H1 (cell line): Measurements from ENCODE around the gene HDAC9. TPM values are rescaled to one million over a fixed set of nuclear protein-coding genes. Genes with fewer than 3 reads are reported as not detected.

ENCODE experiments used
- CTCF ChIA-PET: fragments of 300-600 bp; sonication (Branson Sonifier 250); formaldehyde crosslinking; loops from one replicate; lab custom pipeline; 2021; ENCODE audit not compliant: partially characterized antibody; lab: Charles Lee
- POLR2A ChIA-PET: fragments of 300-600 bp; sonication (Branson Sonifier 250); formaldehyde crosslinking; loops from one replicate; lab custom pipeline; 2021; ENCODE audit warnings: inconsistent platforms; ENCODE audit not compliant: partially characterized antibody; lab: Charles Lee
- DNase-seq, 2 experiments: peaks; one replicate each; pipeline versions ENCODE4 v3.0.0 to v3.0.0-alpha.2; 2010 to 2022; ENCODE audit warnings: low spot score in 2 of 2, low read depth in 1 of 2, mixed read lengths in 1 of 2
- FAIRE-seq: peaks from 2 replicates; lab custom pipeline; 2011; peaks lifted over from hg19 to GRCh38; lab: Jason Lieb, UNC
- H2AFZ ChIP-seq: 2 replicates; pipeline ENCODE4 v1.8.1; 2012; ENCODE audit warnings: low read length, inconsistent platforms
- H2AK5ac ChIP-seq: 2 replicates; pipeline ENCODE4 v1.6.1; 2013; ENCODE audit warnings: low read depth, low read length
- H2BK120ac ChIP-seq: replicated peaks from 2 replicates; pipeline ENCODE3; 2013; ENCODE audit warnings: low read depth, low read length, inconsistent platforms
- H2BK12ac ChIP-seq: 2 replicates; pipeline ENCODE4 v1.6.1; 2013; ENCODE audit warnings: low read depth, low read length
- H2BK15ac ChIP-seq: 2 replicates; pipeline ENCODE4 v1.6.1; 2013; ENCODE audit warnings: low read length
- H2BK20ac ChIP-seq: 2 replicates; pipeline ENCODE4 v1.6.1; 2013; ENCODE audit warnings: low read length
- H2BK5ac ChIP-seq: 2 replicates; pipeline ENCODE4 v1.6.1; 2013; ENCODE audit warnings: low read depth, low read length
- H3K14ac ChIP-seq: 2 replicates; pipeline ENCODE4 v1.6.1; 2013; ENCODE audit warnings: inconsistent platforms; ENCODE audit not compliant: insufficient read length
- H3K18ac ChIP-seq: 2 replicates; pipeline ENCODE4 v1.6.1; 2013; ENCODE audit warnings: low read length; ENCODE audit errors: extremely low read depth
- H3K23ac ChIP-seq: 2 replicates; pipeline ENCODE4 v1.6.1; 2013; ENCODE audit warnings: inconsistent platforms; ENCODE audit not compliant: insufficient read length
- H3K23me2 ChIP-seq: 2 replicates; pipeline ENCODE4 v1.6.1; 2013; ENCODE audit warnings: low read depth, low read length
- H3K27ac ChIP-seq: 2 replicates; pipeline ENCODE4 v1.6.1; 2011; ENCODE audit warnings: low read depth, low read length, inconsistent platforms
- H3K27me3 ChIP-seq, 4 experiments: replicated peaks in 1 of 4; 1 replicate in 1 of 4; 2 replicates in 3 of 4; pipeline versions ENCODE4 v1.6.1 to v1.8.1; 2011 to 2013; ENCODE audit warnings: low read length in 3 of 4, mild to moderate bottlenecking in 3 of 4, inconsistent platforms in 2 of 4, mixed read lengths in 2 of 4, moderate library complexity in 1 of 4; ENCODE audit not compliant: control insufficient read depth in 3 of 4, insufficient read depth in 3 of 4; ENCODE audit errors: extremely low read depth in 1 of 4
- H3K36me3 ChIP-seq, 4 experiments: 2 replicates each; pipeline versions ENCODE4 v1.6.1 to v1.8.1; 2011 to 2013; ENCODE audit warnings: mild to moderate bottlenecking in 4 of 4, low read length in 3 of 4, moderate library complexity in 2 of 4, control low read depth in 1 of 4, inconsistent platforms in 1 of 4; ENCODE audit not compliant: insufficient read depth in 4 of 4, control insufficient read depth in 2 of 4
- H3K4ac ChIP-seq: replicated peaks from 2 replicates; pipeline ENCODE3; 2013; ENCODE audit warnings: low read length, low read depth, mixed read lengths, inconsistent platforms; ENCODE audit not compliant: insufficient read length
- H3K4me1 ChIP-seq, 4 experiments: replicated peaks in 1 of 4; 1 replicate in 1 of 4; 2 replicates in 3 of 4; pipeline versions ENCODE4 v1.6.1 to v1.8.1; 2011 to 2013; ENCODE audit warnings: low read length in 3 of 4, inconsistent platforms in 2 of 4, mixed read lengths in 1 of 4; ENCODE audit not compliant: insufficient read depth in 4 of 4, control insufficient read depth in 3 of 4
- H3K4me2 ChIP-seq, 2 experiments: 2 replicates each; pipeline versions ENCODE4 v1.6.1 to v1.8.1; 2011 to 2013; ENCODE audit warnings: low read depth in 2 of 2, low read length in 2 of 2, control low read depth in 1 of 2, inconsistent platforms in 1 of 2, mild to moderate bottlenecking in 1 of 2; ENCODE audit not compliant: insufficient read depth in 1 of 2
- H3K4me3 ChIP-seq, 4 experiments: fragments of 200-600, 300-600 bp in 1 of 4; sonication (generic), shearing (Covaris generic), sonication (Bioruptor Twin) in 1 of 4; 2 replicates each; pipeline versions ENCODE4 v1.5.1 to v1.8.1; 2011 to 2016; ENCODE audit warnings: low read length in 4 of 4, low read depth in 3 of 4, control low read depth in 2 of 4, inconsistent platforms in 2 of 4, mild to moderate bottlenecking in 2 of 4, mixed read lengths in 1 of 4, moderate library complexity in 1 of 4; ENCODE audit not compliant: insufficient read depth in 2 of 4; ENCODE audit errors: extremely low read depth in 1 of 4
- H3K56ac ChIP-seq: replicated peaks from 2 replicates; pipeline ENCODE3; 2013; ENCODE audit warnings: low read depth, mild to moderate bottlenecking, mixed read lengths, low read length, inconsistent platforms; ENCODE audit not compliant: insufficient read length
- H3K79me1 ChIP-seq: 2 replicates; pipeline ENCODE4 v1.6.1; 2013; ENCODE audit warnings: low read depth, low read length, control low read depth
- H3K79me2 ChIP-seq, 2 experiments: 2 replicates each; pipeline versions ENCODE4 v1.6.1 to v1.8.1; 2012 to 2013; ENCODE audit warnings: low read length in 2 of 2, mild to moderate bottlenecking in 2 of 2, inconsistent platforms in 1 of 2; ENCODE audit not compliant: insufficient read depth in 2 of 2, control insufficient read depth in 1 of 2
- H3K9ac ChIP-seq, 4 experiments: replicated peaks in 1 of 4; 1 replicate in 1 of 4; 2 replicates in 3 of 4; pipeline versions ENCODE4 v1.6.1 to v1.8.1; 2011 to 2013; ENCODE audit warnings: low read depth in 3 of 4, low read length in 3 of 4, control low read depth in 2 of 4, mild to moderate bottlenecking in 2 of 4, moderate library complexity in 2 of 4, inconsistent platforms in 1 of 4; ENCODE audit errors: extremely low read depth in 1 of 4
- H3K9me3 ChIP-seq, 2 experiments: 2 replicates each; pipeline versions ENCODE4 v1.6.1 to v1.8.1; 2012 to 2013; ENCODE audit warnings: mild to moderate bottlenecking in 2 of 2, moderate library complexity in 2 of 2, control low read depth in 1 of 2, inconsistent platforms in 1 of 2, low read depth in 1 of 2, low read length in 1 of 2, mixed read lengths in 1 of 2; ENCODE audit not compliant: insufficient read depth in 2 of 2
- H4K20me1 ChIP-seq, 2 experiments: replicated peaks in 1 of 2; 2 replicates each; pipeline versions ENCODE3 to v1.8.1; 2011 to 2013; ENCODE audit warnings: inconsistent platforms in 2 of 2, low read length in 2 of 2, mild to moderate bottlenecking in 1 of 2; ENCODE audit not compliant: insufficient read depth in 2 of 2, control insufficient read depth in 1 of 2
- H4K5ac ChIP-seq: 2 replicates; pipeline ENCODE4 v1.6.1; 2013; ENCODE audit warnings: low read length, low read depth, mixed read lengths, inconsistent platforms; ENCODE audit not compliant: insufficient read length
- H4K8ac ChIP-seq: 2 replicates; pipeline ENCODE4 v1.8.0; 2013; ENCODE audit warnings: mild to moderate bottlenecking, moderate library complexity, low read length, inconsistent platforms; ENCODE audit not compliant: insufficient read depth; ENCODE audit errors: extremely low read depth
- H4K91ac ChIP-seq: replicated peaks from 2 replicates; pipeline ENCODE3; 2013; ENCODE audit warnings: low read length, mixed read lengths, inconsistent platforms; ENCODE audit not compliant: insufficient read length
- CEBPB ChIP-seq: IDR thresholded peaks from 2 replicates; pipeline ENCODE4 v1.6.1; 2012; ENCODE audit warnings: low read depth, low read length
- SAP30 ChIP-seq: fragments of 300-600 bp; sonication (generic); IDR thresholded peaks from 2 replicates; pipeline ENCODE4 v1.7.1; 2012; ENCODE audit warnings: low read length, moderate library complexity, mild to moderate bottlenecking, inconsistent platforms; ENCODE audit not compliant: insufficient read depth, insufficient replicate concordance
- SIX5 ChIP-seq: IDR thresholded peaks from 2 replicates; pipeline ENCODE4 v1.6.1; 2011; ENCODE audit warnings: mild to moderate bottlenecking, low read depth, low read length
- TCF12 ChIP-seq: IDR thresholded peaks from 2 replicates; pipeline ENCODE4 v1.6.1; 2011; ENCODE audit warnings: low read depth, mild to moderate bottlenecking, low read length
- USF2 ChIP-seq: IDR thresholded peaks from 2 replicates; pipeline ENCODE4 v1.6.1; 2011; ENCODE audit warnings: low read length, improper control_type of control experiment
- WGBS, 2 experiments: shearing (Covaris generic) in 1 of 2; methylation state at CpG; one replicate each; pipeline versions ENCODE4 v1.1.6 to v1.1.7; 2013 to 2015; ENCODE audit warnings: low lambda C conversion rate in 2 of 2, mixed read lengths in 2 of 2, inconsistent platforms in 1 of 2, low coverage in 1 of 2, missing lambda C conversion rate in 1 of 2; ENCODE audit not compliant: insufficient replicate concordance in 2 of 2, insufficient coverage in 1 of 2, insufficient read length in 1 of 2; ENCODE audit errors: extremely low coverage in 1 of 2, missing lambda C conversion rate in 1 of 2; 5-methylcytosine and 5-hydroxymethylcytosine counted together
- polyA plus RNA-seq, 7 experiments: library from polyadenylated mRNA; depleted of rRNA in 3 of 7; stranded (reverse) in 5 of 7; unstranded in 2 of 7; fragments of >200 nt in 5 of 7; fragments of 200-250 nt in 2 of 7; gene quantifications; 1 replicate in 5 of 7; 2 replicates in 1 of 7; 4 replicates in 1 of 7; pipeline versions ENCODE4 v1.2.1 to v1.2.3, GENCODE V29; 2011 to 2013; ENCODE audit warnings: missing spikeins in 2 of 7, mixed read lengths in 2 of 7
- total RNA-seq: library from RNA; stranded (reverse); fragmentation: NEBNext Ultra II Directional; extraction: Animal tissue kit (Norgen Biotek cat#: 25700); gene quantifications from 2 replicates; pipeline ENCODE4 v1.2.1, GENCODE V29; 2021

HDAC9 gene
- total and polyA plus RNA-seq, 2 of the 8 experiments (the other 6 are each of a cell fraction or from before 2014, with no cell fraction given): 9.5 to 13.1 TPM

- H4K8ac ChIP-seq: no peak overlapping the region
- no peaks in the 10 kb centered on the region for H3K23me2 ChIP-seq
- 87% methylated on average over 3 of the region's 3 CpGs; no CpG with 5 or more reads in 1 of the 2 experiments for WGBS, 2 experiments
- H3K4me1 ChIP-seq: no peaks in the 10 kb centered on the region; a peak in 1 of 7 replicates
- no peak overlapping the region for H2BK20ac ChIP-seq
- H3K9ac ChIP-seq: no peak overlapping the region
- POLR2A ChIA-PET: no interaction called here
- no peak overlapping the region for H3K4me2 ChIP-seq
- CTCF ChIA-PET: no interaction called here
- FAIRE-seq (no peak), DNase-seq (no peak)
- no peaks in the 10 kb centered on the region for H3K9me3 ChIP-seq
- no peak overlapping the region for H2BK15ac ChIP-seq
- no peak overlapping the region for H3K4me3 ChIP-seq
- H3K23ac ChIP-seq: no peak overlapping the region
- H4K20me1 ChIP-seq: no peaks in the 10 kb centered on the region
- H3K27me3 ChIP-seq: no peaks in the 10 kb centered on the region
- no peak overlapping the region for H3K14ac ChIP-seq
- H3K4ac ChIP-seq: no peak overlapping the region
- no peak overlapping the region for H2AK5ac ChIP-seq
- no peak overlapping the region for H2AFZ ChIP-seq
- H2BK120ac ChIP-seq: no peak overlapping the region
- no peaks in the 10 kb centered on the region for H3K36me3 ChIP-seq
- TF ChIP-seq SIX5: no peak
- TF ChIP-seq TCF12: no peak
- no peak for TF ChIP-seq SAP30
- peak; percentile 12; the same call in 1 of the 2 replicates for TF ChIP-seq CEBPB
- no peak for TF ChIP-seq USF2
- H3K56ac ChIP-seq: no peak overlapping the region
- no peak overlapping the region for H3K27ac ChIP-seq
- H2BK5ac ChIP-seq: no peak overlapping the region
- H3K18ac ChIP-seq: no peak overlapping the region
- H4K5ac ChIP-seq: no peak overlapping the region
- H3K79me1 ChIP-seq: no peaks in the 10 kb centered on the region
- no peak overlapping the region for H4K91ac ChIP-seq
- H3K79me2 ChIP-seq: no peaks in the 10 kb centered on the region
- H2BK12ac ChIP-seq: no peak overlapping the region
Observed at GRCh38 chr7:18829858-18830285, 334.3 kb downstream of the HDAC9 start.
